ENCODE data around the gene EIF5AL1. TPM values are rescaled to one million over a fixed set of nuclear protein-coding genes. Genes with fewer than 3 reads are reported as not detected.
"Not testable (repeated sequence)": the region's sequence is repeated elsewhere in the genome, so short reads cannot be mapped to it uniquely, and the experiment has no call there.

Gene EIF5AL1
- total RNA-seq, 1 experiment from 2014 or later: 0.53 TPM

DNA sequence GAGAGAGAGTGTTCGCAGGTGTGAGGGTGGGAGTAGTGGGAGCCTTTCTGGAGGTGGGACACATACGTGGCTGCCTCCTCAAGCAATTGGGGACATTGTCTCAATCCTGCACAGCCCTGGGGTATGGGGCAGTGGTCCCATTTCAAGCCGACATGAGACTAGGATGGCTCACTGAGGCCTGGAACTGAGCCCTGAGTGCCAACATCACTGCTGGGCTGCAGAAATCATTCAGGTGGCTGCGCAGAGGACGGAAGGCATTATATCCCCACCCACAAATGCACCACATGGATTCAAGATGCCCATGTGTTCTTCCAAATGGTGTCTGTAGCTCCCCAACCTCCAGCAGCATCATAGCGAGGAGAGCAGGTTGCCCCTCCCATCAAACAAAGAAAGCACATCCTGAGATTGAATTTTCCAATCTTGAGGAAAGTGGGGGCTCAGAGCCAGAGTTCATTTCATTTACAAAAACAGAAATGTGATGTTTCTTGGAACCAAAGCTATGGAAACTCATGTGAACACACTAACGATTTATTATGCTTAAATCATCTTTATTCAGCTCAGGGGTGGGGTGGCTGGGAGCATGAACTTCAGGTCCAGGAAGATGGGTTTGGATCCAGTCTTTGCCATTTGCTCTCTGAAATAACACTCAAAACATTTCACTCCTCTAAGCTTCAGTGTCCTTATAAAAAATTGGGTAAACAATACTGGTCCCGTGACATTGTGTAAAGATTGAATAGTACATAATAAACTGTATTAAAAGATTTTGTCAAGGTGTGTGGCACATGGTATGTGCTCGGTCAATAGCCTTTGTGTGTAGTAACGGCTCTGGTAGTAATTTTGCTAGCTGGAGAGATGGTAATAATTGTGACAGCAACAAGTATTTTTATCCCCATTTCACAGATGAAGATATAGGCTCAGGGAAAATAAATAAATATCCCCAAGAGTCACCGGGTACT, 43.3 kb downstream of the EIF5AL1 start:
- DNase-seq (ENCODE audit: low spot score): no peak

DNA sequence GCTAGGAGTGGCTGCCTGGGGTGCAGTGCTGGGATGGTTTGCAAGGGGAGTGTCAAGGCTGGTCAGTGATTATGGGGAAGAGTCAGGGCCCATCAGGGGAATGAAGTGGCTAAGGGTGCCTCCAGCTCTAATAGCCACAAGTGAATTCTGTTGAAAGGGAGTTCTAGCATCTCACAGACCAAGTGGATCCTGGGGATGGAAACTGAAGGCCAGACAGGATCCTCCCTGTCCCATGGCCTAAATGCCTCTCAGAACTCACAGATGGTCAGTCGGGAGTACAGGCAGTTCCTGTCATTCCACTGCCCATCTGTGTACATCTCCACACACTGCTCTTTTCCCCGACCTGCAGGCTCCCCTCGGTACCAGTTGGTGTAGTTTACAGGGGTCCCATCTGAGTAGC, 44.6 kb downstream of the EIF5AL1 start:
- not testable (repeated sequence) for DNase-seq (ENCODE audit: low spot score)

- DNase-seq (ENCODE audit: low spot score): peak; percentile 37
These were observed 47.4 kb downstream of the EIF5AL1 start for GRCh38 chr10:79559726-79560125.

DNA sequence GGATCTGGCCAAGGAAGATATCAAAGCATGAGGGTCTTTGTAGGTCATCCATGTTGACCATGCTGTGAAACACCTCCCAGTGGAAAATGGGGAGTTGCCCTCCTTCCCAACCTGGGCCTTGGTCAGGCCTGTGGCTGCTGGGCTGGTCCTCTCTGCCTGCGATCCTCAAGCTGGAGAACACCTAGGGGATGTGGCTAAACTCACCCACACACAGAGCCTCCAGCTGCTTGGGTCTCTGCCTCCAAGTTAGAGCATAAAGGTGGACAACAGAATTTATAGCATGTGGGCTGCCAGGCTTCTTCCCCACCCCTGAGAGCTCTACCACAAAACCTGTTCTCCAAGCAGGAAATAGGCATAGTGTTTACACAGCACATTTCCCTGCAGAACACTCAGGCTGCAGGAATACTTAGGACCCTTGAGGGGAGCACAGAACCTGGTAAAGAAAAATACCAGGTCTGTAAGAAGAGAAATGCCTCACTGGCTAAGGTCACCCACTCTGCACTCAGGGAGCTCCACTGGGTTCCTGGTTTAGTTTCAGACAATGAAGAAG, 47.9 kb downstream of the EIF5AL1 start, which contains the start of gene SFTPA2:
SFTPA2 (minus strand) TSS at position 248 of the 550 bp plus-strand sequence. CDS start 924 bp downstream, outside the sequence.
- peak; percentile 39 for DNase-seq (ENCODE audit: low spot score)

DNA sequence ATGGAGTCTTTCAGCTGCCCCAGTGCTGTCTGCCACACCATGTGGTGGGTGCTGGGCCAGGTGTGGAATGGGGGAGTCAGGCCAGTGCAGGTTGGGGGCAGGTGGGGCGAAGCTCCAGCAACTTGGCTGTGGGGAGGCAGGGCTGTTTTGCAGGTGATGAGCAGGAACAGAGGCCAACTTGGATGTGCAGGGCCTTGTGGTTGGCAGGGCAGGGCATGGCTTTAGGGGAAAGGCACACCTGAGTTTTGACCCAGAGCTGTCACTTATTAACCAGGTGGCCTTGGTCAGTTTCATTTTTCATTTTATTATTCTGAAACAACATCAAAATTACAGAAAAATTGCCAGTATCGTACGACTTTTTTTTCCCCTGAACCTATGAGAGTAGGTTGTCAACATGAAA, 48.9 kb downstream of the EIF5AL1 start:
- no peak for DNase-seq (ENCODE audit: low spot score)

GRCh38 chr10:79562135-79562756, 49.9 kb downstream of the EIF5AL1 start:
- peak; percentile 71 for DNase-seq (ENCODE audit: low spot score)

DNA sequence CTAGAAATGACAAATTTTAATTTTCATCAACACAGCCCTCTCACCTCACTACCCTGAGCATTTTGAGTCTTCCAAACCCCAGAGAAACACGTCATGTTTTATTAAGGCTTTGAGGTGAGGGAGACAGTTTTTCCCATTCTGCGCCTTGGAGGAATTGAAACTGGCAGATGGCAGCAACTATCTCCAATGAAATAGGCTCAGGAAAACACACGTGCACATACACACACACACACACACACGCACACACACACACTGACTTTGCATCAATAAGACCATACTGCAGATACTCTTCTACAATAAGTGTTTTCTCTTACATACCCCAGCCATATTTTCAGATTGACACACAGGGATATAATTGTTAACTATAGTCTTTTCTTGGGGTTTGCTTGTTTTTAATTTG, 51.1 kb downstream of the EIF5AL1 start:
- DNase-seq (ENCODE audit: low spot score): no peak

Small RNA genes lying within 50 kb of the gene (small RNA-seq; reads per million reads assigned to genes)
- not detected for gene BX248123.2
- gene RPS12P18: not detected

Other genes with a start within 250 kb of the EIF5AL1 start
- 58.3 and 65.8 TPM in 2 replicates for gene PPIF, start 165.1 kb upstream of the EIF5AL1 start, total RNA-seq (2014; rRNA removed; shearing (Covaris generic))
- 0.10 TPM in 1 of 2 replicates, not detected in the other for gene ZCCHC24, start 66.9 kb upstream of the EIF5AL1 start, total RNA-seq (2014; rRNA removed; shearing (Covaris generic))
- gene SFTPA2, start 47.9 kb downstream of the EIF5AL1 start, total RNA-seq (2014; rRNA removed; shearing (Covaris generic)): 1.6 and 1.7 TPM in 2 replicates
- gene SFTPA1, start 98.4 kb downstream of the EIF5AL1 start, total RNA-seq (2014; rRNA removed; shearing (Covaris generic)): not detected in 2 replicates
- gene NUTM2B, start 190.7 kb downstream of the EIF5AL1 start, total RNA-seq (2014; rRNA removed; shearing (Covaris generic)): 0.41 and 0.63 TPM in 2 replicates